GM12878 (cell line): ENCODE results near the gene STAB2.

Experiments
- ATF3 ChIP-seq: IDR thresholded peaks from 2 replicates; pipeline ENCODE4 v1.6.1; 2011; ENCODE audit warnings: low read depth, mild to moderate bottlenecking, low read length, moderate library complexity, borderline replicate concordance; ENCODE audit errors: extremely low read depth
- POLR2A ChIP-seq: IDR thresholded peaks from 2 replicates; pipeline ENCODE4 v1.6.1; 2011; ENCODE audit warnings: low read depth, mild to moderate bottlenecking, low read length

GRCh38 chr12:103780992-103781391 lies 193.9 kb downstream of the STAB2 start:
- TF ChIP-seq POLR2A (no peak), ATF3 (no peak)
